Measurements from ENCODE around the gene SCN4B. TPM values are rescaled to one million over a fixed set of nuclear protein-coding genes. Genes with fewer than 3 reads are reported as not detected.

SCN4B gene
- total and polyA plus RNA-seq, 2 of the 4 experiments (the other 2 are of a cell fraction), result 0.18 to 0.44 TPM

DNA sequence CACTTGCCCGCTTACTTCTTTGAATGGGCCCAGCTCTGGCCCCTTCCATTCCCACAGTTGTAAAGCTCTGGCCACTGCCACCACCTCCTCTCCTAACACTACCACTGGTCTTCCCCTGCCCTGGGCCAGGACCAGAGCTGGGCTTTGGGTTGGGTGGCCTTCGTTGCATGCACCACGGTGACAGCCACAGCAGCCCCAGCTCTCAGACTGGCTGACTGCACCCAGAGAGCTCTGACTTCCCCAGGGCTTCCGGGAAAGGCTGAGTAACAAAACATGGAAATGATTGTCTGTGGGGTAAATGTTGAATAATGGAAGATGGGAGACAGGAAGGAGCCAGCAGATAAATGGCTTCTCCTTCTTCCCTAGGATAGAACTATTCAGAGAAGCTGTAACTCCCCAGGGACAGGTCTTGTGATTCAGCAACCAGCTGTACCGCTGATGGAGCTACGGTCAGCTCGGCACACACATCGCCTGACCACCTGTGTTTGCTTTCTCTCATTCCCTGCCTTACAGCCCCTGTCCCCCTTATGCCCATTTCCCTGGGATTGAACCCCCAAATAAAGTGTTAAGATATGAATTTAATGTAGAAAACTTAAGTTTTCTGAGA is 27.6 kb downstream of the SCN4B start:
- no peak for ATAC-seq (ENCODE audit: low read depth)
- POLR2A ChIA-PET (ENCODE audit: unreplicated experiment), result no interaction called here
- no peak overlapping the region for H3K56ac ChIP-seq (ENCODE audit: extremely low read depth, insufficient read depth, low read length)

More for the DNA sequence above, 27.6 kb downstream of the SCN4B start:
- Histone ChIP-seq H3K23ac (ENCODE audit: low read depth, low read length) (no peak overlapping the region), H3K4me3 (ENCODE audit: insufficient read depth, low read depth, low read length) (no peak overlapping the region), H2AK9ac (replicated peaks; ENCODE audit: low read depth, low read length, poor library complexity) (no peak overlapping the region), H2AFZ (replicated peaks; ENCODE audit: low read length, poor library complexity) (no peak overlapping the region), H4K20me1 (ENCODE audit: insufficient read depth, low read length) (no peaks in the 10 kb centered on the region), H3K36me3 (ENCODE audit: control insufficient read depth, insufficient read depth, low read length) (no peaks in the 10 kb centered on the region), H2BK5ac (ENCODE audit: low read depth, low read length, poor library complexity, severe bottlenecking) (no peak overlapping the region), H2BK120ac (ENCODE audit: low read depth, low read length) (no peak overlapping the region), H3K4ac (ENCODE audit: low read depth, low read length) (no peak overlapping the region), H3K4me1 (ENCODE audit: control insufficient read depth, insufficient read depth, low read length) (no peaks in the 10 kb centered on the region), H3K9ac (ENCODE audit: low read depth, low read length) (no peak overlapping the region), H2BK20ac (ENCODE audit: low read depth, low read length) (no peak overlapping the region), H4K91ac (ENCODE audit: insufficient read depth, low read depth, low read length) (no peak overlapping the region), H3K27me3 (ENCODE audit: control insufficient read depth, insufficient read depth, low read length) (no peaks in the 10 kb centered on the region; the same call in 1 of the 2 replicates), H3K9me3 (ENCODE audit: control insufficient read depth, insufficient read depth, low read length) (no peaks in the 10 kb centered on the region), H3K14ac (replicated peaks; ENCODE audit: low read depth, low read length) (no peak overlapping the region), H2AK5ac (ENCODE audit: low read depth, low read length) (no peak overlapping the region), H3K79me1 (ENCODE audit: low read depth in 1 of 2, low read length in 2 of 2) (no peaks in the 10 kb centered on the region), H3K4me2 (ENCODE audit: low read depth, low read length) (no peak overlapping the region), H4K5ac (ENCODE audit: low read depth, low read length) (no peak overlapping the region), H3K9me1 (ENCODE audit: insufficient read depth, low read length) (no peaks in the 10 kb centered on the region), H4K8ac (ENCODE audit: low read depth in 2 of 2, low read length in 2 of 2) (no peak overlapping the region), H3K18ac (ENCODE audit: low read depth, low read length) (no peak overlapping the region), H2BK15ac (ENCODE audit: low read depth, low read length) (no peak overlapping the region), H3K27ac (ENCODE audit: insufficient read depth, low read length) (no peak overlapping the region)
- intact Hi-C loops (cut with micrococcal nuclease) (no loop called here), in situ Hi-C loops (cut with MboI; ENCODE audit: low sequenced_read_pairs) (no loop called here), dilution Hi-C loops (cut with HindIII; ENCODE audit: low sequenced_read_pairs, unreplicated experiment) (no loop called here)
- 80% methylated on average over 1 of the region's 8 CpGs; no CpG with 5 or more reads in 1 of the 2 experiments for WGBS, 2 experiments (ENCODE audit: extremely low coverage in 2 of 2, insufficient read length in 1 of 2)
- CTCF ChIA-PET, result no interaction called here
- no TSS peak for BruUV-seq (replicated peaks)
- TF ChIP-seq CEBPB (IDR thresholded peaks at IDR 0.05; ENCODE audit: low read depth, low read length), result no peak
- no peak for TF ChIP-seq FOS (IDR thresholded peaks at IDR 0.05; ENCODE audit: low read depth, low read length)
- TF ChIP-seq, protein P1, sequence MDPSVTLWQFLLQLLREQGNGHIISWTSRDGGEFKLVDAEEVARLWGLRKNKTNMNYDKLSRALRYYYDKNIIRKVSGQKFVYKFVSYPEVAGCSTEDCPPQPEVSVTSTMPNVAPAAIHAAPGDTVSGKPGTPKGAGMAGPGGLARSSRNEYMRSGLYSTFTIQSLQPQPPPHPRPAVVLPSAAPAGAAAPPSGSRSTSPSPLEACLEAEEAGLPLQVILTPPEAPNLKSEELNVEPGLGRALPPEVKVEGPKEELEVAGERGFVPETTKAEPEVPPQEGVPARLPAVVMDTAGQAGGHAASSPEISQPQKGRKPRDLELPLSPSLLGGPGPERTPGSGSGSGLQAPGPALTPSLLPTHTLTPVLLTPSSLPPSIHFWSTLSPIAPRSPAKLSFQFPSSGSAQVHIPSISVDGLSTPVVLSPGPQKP (IDR thresholded peaks at IDR 0.05; ENCODE audit: borderline replicate concordance, low read depth, low read length), result no peak
- TF ChIP-seq, protein P2, sequence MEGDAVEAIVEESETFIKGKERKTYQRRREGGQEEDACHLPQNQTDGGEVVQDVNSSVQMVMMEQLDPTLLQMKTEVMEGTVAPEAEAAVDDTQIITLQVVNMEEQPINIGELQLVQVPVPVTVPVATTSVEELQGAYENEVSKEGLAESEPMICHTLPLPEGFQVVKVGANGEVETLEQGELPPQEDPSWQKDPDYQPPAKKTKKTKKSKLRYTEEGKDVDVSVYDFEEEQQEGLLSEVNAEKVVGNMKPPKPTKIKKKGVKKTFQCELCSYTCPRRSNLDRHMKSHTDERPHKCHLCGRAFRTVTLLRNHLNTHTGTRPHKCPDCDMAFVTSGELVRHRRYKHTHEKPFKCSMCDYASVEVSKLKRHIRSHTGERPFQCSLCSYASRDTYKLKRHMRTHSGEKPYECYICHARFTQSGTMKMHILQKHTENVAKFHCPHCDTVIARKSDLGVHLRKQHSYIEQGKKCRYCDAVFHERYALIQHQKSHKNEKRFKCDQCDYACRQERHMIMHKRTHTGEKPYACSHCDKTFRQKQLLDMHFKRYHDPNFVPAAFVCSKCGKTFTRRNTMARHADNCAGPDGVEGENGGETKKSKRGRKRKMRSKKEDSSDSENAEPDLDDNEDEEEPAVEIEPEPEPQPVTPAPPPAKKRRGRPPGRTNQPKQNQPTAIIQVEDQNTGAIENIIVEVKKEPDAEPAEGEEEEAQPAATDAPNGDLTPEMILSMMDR (conservative IDR thresholded peaks at IDR 0.05; ENCODE audit: low read depth, low read length), result no peak
- no peak for TF ChIP-seq NFE2L2 (IDR thresholded peaks at IDR 0.05; ENCODE audit: low read depth, low read length)
- TF ChIP-seq, protein P3, sequence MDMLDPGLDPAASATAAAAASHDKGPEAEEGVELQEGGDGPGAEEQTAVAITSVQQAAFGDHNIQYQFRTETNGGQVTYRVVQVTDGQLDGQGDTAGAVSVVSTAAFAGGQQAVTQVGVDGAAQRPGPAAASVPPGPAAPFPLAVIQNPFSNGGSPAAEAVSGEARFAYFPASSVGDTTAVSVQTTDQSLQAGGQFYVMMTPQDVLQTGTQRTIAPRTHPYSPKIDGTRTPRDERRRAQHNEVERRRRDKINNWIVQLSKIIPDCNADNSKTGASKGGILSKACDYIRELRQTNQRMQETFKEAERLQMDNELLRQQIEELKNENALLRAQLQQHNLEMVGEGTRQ (IDR thresholded peaks at IDR 0.05; ENCODE audit: low read depth, low read length), result no peak
- TF ChIP-seq RFX5 (IDR thresholded peaks at IDR 0.05; ENCODE audit: low read depth, low read length), result no peak
- TF ChIP-seq POLR2A (IDR thresholded peaks at IDR 0.05; ENCODE audit: low read depth, low read length), result no peak
- no peak for TF ChIP-seq RCOR1 (IDR thresholded peaks at IDR 0.05; ENCODE audit: insufficient replicate concordance, low read length)
- no peak for TF ChIP-seq MAZ (IDR thresholded peaks at IDR 0.05; ENCODE audit: borderline replicate concordance, low read depth, low read length)
- no peak for TF ChIP-seq CHD1 (IDR thresholded peaks at IDR 0.05; ENCODE audit: low read depth, low read length)
- no peak for DNase-seq
